ENCODE measurements around the gene FAM193B.

Gene FAM193B

GRCh38 chr5:177483042-177483441 is 71.3 kb downstream of the FAM193B start:
- no peak for DNase-seq

GRCh38 chr5:177482359-177482795 is 72.0 kb downstream of the FAM193B start:
- no peak for DNase-seq

GRCh38 chr5:177479774-177480173 is 74.6 kb downstream of the FAM193B start:
- no peak for DNase-seq

- no peak for DNase-seq
Observed at GRCh38 chr5:177478711-177479646, 75.4 kb downstream of the FAM193B start.

GRCh38 chr5:177477701-177478477 is 76.5 kb downstream of the FAM193B start:
- no peak for DNase-seq

GRCh38 chr5:177476531-177477233 is 77.7 kb downstream of the FAM193B start:
- no peak for DNase-seq

GRCh38 chr5:177475563-177476427 is 78.6 kb downstream of the FAM193B start:
- DNase-seq: no peak

GRCh38 chr5:177474846-177475562 is 79.4 kb downstream of the FAM193B start:
- no peak for DNase-seq

GRCh38 chr5:177474002-177474476 is 80.3 kb downstream of the FAM193B start:
- no peak for DNase-seq

- DNase-seq: no peak
Observed at GRCh38 chr5:177473443-177474001, 80.8 kb downstream of the FAM193B start, which contains the start of gene DBN1. Gene DBN1, minus strand, starts transcription at chr5:177473634. Its CDS starts 113 bp downstream, at chr5:177473521.

- no peak for DNase-seq
Observed at GRCh38 chr5:177472460-177473442, 81.6 kb downstream of the FAM193B start.

- DNase-seq: no peak
Observed at GRCh38 chr5:177471610-177472356, 82.6 kb downstream of the FAM193B start.

- DNase-seq: no peak
Observed at GRCh38 chr5:177470759-177471536, 83.4 kb downstream of the FAM193B start.

All from NCI-H2081 treated with DMSO at 0.1 percent for 48 hours (cell line).